HG03066 (cell line): ENCODE measurements around the gene GLCE.

Experiments
- ATAC-seq: cut with Tn5 transposase; IDR thresholded peaks from one replicate; pipeline ENCODE4 v1.9.1; 2021; ENCODE audit warnings: low read depth; ENCODE audit not compliant: unreplicated experiment

The GLCE gene

GRCh38 chr15:69314131-69314530, 153.7 kb downstream of the GLCE start:
- no peak for ATAC-seq

GRCh38 chr15:69314736-69315135, 154.3 kb downstream of the GLCE start:
- no peak for ATAC-seq

- no peak for ATAC-seq
Observed at GRCh38 chr15:69315402-69316110, 155.1 kb downstream of the GLCE start.

GRCh38 chr15:69316291-69316690, 155.9 kb downstream of the GLCE start:
- no peak for ATAC-seq

- ATAC-seq, result no peak
Observed at GRCh38 chr15:69317392-69317841, 157.0 kb downstream of the GLCE start.

GRCh38 chr15:69318033-69318432, 157.6 kb downstream of the GLCE start:
- ATAC-seq, result no peak

- no peak for ATAC-seq
Observed at GRCh38 chr15:69319384-69320375, 159.2 kb downstream of the GLCE start.

- no peak for ATAC-seq
Observed at GRCh38 chr15:69320977-69321554, 160.6 kb downstream of the GLCE start.
